HT1080 (cell line): Measurements from ENCODE around the gene WNT9B. TPM values are rescaled to one million over a fixed set of nuclear protein-coding genes. Genes with fewer than 3 reads are reported as not detected.

ENCODE experiments used
- DNase-seq: peaks from one replicate; pipeline ENCODE4 v3.0.0-alpha.2; 2015; ENCODE audit warnings: low read depth
- polyA plus RNA-seq, 2 experiments: library from polyadenylated mRNA; depleted of rRNA; stranded (reverse); fragments of >200 nt; gene quantifications; 2 replicates each; pipeline ENCODE4 v1.2.3, GENCODE V29; 2015
- total RNA-seq: library from RNA; depleted of rRNA; stranded (reverse); fragments of >200 nt; shearing (Covaris generic); gene quantifications from 2 replicates; pipeline ENCODE4 v1.2.3, GENCODE V29; 2014; rRNA removed

The WNT9B gene
- total RNA-seq, result not detected in 2 replicates
- polyA plus RNA-seq (2015; cell fraction: cytosol; rRNA removed), result not detected in 2 replicates
- polyA plus RNA-seq (2015; cell fraction: nucleus; rRNA removed), result not detected in 2 replicates

GRCh38 chr17:46851029-46851741 is at the start of gene WNT9B:
Gene WNT9B (plus strand): TSS chr17:46851583. CDS start chr17:46851639, 56 bp downstream.
- no peak for DNase-seq

DNA sequence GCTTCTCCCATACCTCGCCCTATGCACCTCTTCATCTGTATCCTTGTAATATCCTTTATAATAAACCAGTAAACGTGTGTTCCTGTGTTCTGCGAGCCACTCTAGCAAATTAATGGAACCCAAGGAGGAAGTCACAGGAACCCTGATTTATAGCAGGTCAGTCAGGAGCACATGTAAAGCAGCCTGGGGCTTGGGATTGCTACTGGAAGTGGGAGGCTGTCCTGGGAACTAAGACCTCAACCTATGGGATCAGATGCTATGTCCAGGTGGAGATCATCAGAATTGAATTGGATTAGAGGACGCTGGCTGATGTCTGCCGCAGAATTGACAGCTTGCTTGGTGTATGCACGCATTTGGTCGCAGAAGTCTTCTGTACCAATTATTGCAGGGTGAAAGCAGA is 48.6 kb upstream of the WNT9B start:
- DNase-seq, result no peak

- no peak for DNase-seq
These were observed 47.8 kb upstream of the WNT9B start for GRCh38 chr17:46803544-46803943.

DNA sequence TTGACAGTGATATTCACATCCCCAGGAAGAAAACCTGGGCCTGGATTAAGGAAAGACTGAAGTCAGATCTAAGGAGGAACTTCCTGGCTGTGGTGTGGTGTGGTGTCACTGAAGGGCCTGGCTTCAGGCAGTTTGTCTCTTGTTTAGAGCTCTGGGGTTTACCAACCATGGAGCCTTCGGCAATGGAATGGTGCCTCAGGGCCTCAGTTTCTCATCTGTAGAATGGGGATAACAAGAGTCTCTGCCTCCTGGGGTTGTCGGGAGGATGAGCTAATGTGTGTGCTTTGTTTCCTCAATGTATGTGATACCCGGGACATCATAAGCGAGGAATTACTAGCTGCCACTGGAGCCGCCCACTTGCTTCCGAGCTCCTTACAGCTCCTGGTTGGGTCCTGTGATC is 45.6 kb upstream of the WNT9B start:
- DNase-seq, result no peak

DNA sequence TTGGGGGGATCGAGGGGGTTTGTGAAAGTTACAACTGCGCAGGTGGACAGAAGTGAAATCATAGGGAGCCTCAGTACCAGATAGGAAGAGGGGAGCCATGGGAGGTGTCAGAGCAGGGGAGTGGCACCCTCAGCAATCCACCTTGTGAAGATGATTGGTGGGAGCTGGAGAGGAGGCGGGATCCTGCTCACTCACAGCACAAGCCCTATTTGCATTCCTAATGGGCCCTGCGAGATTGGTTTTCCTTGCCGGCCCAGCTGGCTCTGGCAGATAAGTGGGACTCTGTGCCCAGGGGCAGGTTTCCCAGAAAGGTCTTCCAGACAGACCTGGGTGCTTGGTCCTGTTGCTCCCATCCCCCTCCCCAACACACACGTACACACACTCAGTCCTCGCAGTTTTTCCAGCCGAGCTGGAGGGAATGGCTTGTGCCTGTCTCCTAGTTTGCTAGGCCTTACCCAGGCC is 42.2 kb upstream of the WNT9B start:
- DNase-seq, result no peak

DNA sequence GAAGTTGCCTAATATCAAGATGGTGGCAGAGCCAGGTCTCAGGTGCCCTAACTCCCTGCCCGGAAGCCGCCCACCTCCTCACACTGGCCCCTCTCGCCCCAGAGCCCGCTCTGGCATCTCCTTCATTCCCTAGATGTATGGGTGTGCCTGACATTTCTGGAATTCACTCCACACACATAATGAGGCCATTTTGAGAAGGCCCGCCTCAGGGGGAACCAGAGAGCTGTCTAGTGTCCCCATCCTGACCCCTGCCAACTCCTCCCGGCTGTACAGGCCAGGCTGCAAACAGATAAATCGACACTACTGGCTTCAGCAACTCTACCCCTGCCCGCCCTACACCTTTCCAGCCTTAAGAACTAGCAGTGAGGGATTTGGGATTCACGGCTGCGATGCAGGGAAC is 40.5 kb upstream of the WNT9B start:
- no peak for DNase-seq

- DNase-seq, result peak; percentile 29
These were observed 39.3 kb upstream of the WNT9B start for GRCh38 chr17:46811978-46812583.

GRCh38 chr17:46812624-46813318 is 38.6 kb upstream of the WNT9B start:
- no peak for DNase-seq

DNA sequence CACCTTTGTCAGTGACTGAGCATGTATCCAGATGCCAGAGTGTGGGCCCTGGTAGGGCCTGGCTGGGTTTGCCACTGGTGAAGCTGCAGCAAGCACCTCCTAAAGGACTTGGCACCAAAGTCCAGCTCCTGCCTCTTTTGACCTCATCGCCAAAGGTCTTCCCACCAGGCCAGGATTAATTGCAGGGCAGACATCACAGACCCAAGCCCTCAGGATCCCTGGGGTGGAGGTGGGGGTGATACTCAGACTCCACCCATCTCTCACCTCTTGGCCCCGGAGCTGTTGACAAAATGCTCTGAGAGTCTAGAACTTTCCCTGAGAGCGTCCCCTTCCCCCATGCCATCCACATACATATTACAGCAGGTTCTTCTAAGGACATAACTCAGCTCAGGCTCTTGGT is 37.5 kb upstream of the WNT9B start:
- no peak for DNase-seq

- no peak for DNase-seq
These were observed 36.9 kb upstream of the WNT9B start for GRCh38 chr17:46814446-46814845.

GRCh38 chr17:46815474-46816353 is 35.7 kb upstream of the WNT9B start:
- no peak for DNase-seq

DNA sequence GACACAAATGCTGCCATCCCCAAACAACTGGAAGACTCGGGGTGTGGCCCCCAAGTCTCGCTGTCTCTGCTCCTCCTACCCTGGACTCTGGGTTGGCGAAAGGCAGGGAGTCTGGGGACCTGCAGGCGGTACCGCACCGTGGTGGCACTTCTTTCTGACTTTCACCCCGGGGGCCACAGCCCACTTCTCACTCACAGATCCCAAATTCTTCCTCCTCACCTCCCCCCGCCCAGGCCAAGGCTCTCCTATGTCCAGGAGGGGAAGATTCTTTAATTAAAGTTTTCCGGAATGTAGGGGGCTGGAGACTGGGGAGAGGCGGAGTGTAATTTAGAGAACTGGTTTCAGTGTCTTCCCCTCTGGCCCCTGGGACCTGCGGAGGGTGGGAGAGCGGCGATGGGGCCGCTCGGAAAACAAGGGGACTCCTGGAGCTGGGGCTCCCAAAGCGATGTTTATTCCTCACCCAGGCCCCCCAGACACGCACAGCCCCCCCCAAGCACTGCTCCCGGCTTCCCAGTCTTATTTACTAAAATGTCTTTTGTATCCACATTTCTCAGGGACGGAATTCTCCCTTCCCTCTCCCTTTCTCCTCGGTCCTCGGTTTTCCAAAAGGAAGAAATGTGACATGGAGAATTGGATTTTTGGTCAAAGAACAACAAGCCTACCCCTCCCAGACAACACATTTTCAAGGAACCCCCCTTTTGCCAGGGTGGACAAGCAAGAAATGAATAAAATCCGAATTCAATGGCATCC is 34.1 kb upstream of the WNT9B start:
- no peak for DNase-seq

- DNase-seq, result no peak
These were observed 33.5 kb upstream of the WNT9B start for GRCh38 chr17:46817901-46818209.

DNA sequence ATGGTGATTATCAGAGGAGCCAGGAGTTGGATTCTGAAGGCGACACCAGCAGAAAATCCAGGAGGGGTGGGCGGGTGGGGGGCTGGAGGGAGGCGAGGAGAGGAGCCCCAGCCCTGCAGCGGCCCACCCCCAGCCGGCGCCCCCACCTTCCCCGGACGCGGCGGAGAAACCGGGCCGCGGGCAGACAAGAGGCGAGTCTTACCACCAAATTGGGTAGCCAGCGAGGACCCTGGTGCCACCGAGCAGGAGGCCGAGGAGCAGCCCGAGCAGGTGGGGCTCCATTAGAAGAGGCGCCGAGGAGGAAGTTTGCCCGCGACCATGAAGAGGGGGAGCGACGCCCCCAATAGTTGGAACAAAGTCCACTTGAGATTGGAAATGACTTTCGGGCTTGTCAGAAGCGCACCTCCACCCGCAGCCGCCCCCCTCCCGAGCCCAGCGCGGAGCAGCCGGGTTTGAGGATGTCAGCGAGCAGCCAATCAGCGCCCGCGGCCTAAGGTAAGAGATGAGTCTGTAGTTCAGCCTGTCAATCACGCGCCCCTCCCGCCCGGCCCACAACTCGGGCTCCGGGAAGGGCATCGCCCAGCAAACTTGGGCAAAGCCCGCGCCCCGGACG is 33.0 kb upstream of the WNT9B start, which contains the start of gene WNT3:
TSS of gene WNT3 (minus strand) at position 377 of the 613 bp plus-strand sequence. CDS start at position 282, 95 bp downstream.
- DNase-seq, result no peak

GRCh38 chr17:46818929-46819859 is 32.2 kb upstream of the WNT9B start:
- no peak for DNase-seq

- no peak for DNase-seq
These were observed 31.5 kb upstream of the WNT9B start for GRCh38 chr17:46819906-46820351.

GRCh38 chr17:46820592-46821450 is 30.6 kb upstream of the WNT9B start:
- DNase-seq, result no peak
